ENCODE measurements around the gene SULT4A1.

Gene SULT4A1

GRCh38 chr22:43800970-43801369 is 61.3 kb downstream of the SULT4A1 start:
- in situ Hi-C loops (cut with MboI; ENCODE audit: low sequenced_read_pairs, unreplicated experiment): no loop called here
- DNase-seq (ENCODE audit: low spot score): no peak
- TF ChIP-seq, protein P1, sequence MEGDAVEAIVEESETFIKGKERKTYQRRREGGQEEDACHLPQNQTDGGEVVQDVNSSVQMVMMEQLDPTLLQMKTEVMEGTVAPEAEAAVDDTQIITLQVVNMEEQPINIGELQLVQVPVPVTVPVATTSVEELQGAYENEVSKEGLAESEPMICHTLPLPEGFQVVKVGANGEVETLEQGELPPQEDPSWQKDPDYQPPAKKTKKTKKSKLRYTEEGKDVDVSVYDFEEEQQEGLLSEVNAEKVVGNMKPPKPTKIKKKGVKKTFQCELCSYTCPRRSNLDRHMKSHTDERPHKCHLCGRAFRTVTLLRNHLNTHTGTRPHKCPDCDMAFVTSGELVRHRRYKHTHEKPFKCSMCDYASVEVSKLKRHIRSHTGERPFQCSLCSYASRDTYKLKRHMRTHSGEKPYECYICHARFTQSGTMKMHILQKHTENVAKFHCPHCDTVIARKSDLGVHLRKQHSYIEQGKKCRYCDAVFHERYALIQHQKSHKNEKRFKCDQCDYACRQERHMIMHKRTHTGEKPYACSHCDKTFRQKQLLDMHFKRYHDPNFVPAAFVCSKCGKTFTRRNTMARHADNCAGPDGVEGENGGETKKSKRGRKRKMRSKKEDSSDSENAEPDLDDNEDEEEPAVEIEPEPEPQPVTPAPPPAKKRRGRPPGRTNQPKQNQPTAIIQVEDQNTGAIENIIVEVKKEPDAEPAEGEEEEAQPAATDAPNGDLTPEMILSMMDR (IDR thresholded peaks at IDR 0.05; ENCODE audit: borderline replicate concordance, control extremely low read depth, extremely low read depth, insufficient read depth, missing control alignments): no peak

GRCh38 chr22:43798492-43798891 is 63.8 kb downstream of the SULT4A1 start:
- DNase-seq (ENCODE audit: low spot score): peak; percentile 59
- TF ChIP-seq, protein P1 (IDR thresholded peaks at IDR 0.05; ENCODE audit: borderline replicate concordance, control extremely low read depth, extremely low read depth, insufficient read depth, missing control alignments): no peak
- in situ Hi-C loops (cut with MboI; ENCODE audit: low sequenced_read_pairs, unreplicated experiment): no loop called here

- DNase-seq (ENCODE audit: low spot score): no peak
- TF ChIP-seq, protein P1 (IDR thresholded peaks at IDR 0.05; ENCODE audit: borderline replicate concordance, control extremely low read depth, extremely low read depth, insufficient read depth, missing control alignments): no peak
- in situ Hi-C loops (cut with MboI; ENCODE audit: low sequenced_read_pairs, unreplicated experiment): no loop called here
Observed at GRCh38 chr22:43796567-43796966, 65.7 kb downstream of the SULT4A1 start.

DNA sequence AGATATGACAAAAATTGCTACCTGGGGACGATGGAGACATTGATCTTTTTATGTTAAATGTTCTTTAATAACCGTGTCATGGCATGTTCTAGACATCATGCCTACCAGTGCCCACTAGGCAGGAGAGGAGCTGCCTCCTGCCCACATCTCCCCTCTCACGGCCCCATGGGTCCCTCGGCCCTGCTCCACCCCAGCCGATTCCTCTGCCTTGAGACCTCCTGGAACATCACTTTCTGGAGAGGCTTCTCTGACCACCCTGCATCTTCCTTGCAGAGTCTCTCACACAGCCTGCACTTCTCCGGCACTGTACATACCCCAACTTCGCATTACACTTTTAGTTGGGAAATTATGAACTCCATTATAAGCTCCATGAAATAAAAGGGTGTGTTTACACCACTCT is 67.0 kb downstream of the SULT4A1 start:
- no peak for DNase-seq (ENCODE audit: low spot score)
- TF ChIP-seq, protein P1 (IDR thresholded peaks at IDR 0.05; ENCODE audit: borderline replicate concordance, control extremely low read depth, extremely low read depth, insufficient read depth, missing control alignments): no peak
- in situ Hi-C loops (cut with MboI; ENCODE audit: low sequenced_read_pairs, unreplicated experiment): no loop called here

DNA sequence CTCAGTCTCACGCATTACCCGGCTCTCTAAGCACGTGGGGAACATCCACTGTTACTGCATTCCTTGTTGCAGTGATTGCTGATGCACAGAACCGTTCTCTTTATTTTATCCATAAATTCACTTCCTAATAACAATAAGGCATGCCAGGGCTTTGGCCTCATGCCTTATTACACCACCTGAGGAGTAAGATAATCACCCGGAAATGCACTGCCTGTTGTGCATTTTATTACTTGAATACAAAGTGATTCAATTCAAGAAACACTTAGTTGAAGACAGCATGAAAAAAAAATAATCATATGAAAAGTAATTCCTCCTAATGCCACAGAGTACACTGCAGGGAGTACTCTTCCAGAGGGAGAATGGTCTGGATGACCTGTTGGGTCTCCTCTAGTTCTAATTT is 69.4 kb downstream of the SULT4A1 start:
- no peak for DNase-seq (ENCODE audit: low spot score)
- in situ Hi-C loops (cut with MboI; ENCODE audit: low sequenced_read_pairs, unreplicated experiment): no loop called here
- TF ChIP-seq, protein P1 (IDR thresholded peaks at IDR 0.05; ENCODE audit: borderline replicate concordance, control extremely low read depth, extremely low read depth, insufficient read depth, missing control alignments): no peak

DNA sequence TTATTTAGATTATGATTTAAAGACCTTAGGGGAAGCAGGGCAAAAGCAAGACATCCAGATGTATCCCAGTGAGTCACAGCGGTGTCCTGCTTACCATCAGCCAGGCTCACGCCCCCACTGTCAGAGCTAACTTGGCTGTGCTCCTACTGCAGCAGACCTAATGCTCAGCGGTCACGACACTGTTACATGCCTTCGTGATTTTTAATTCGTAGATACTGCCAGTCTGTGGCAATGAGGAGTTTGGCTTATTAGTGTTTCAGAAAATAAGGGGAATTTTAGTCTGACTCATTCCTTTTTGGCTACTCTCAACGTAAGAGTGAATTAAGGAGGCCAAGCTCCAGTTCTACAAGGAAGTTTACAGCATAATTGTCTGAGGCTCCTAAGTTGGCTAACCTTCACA is 72.9 kb downstream of the SULT4A1 start:
- TF ChIP-seq, protein P1 (IDR thresholded peaks at IDR 0.05; ENCODE audit: borderline replicate concordance, control extremely low read depth, extremely low read depth, insufficient read depth, missing control alignments): no peak
- no peak for DNase-seq (ENCODE audit: low spot score)
- in situ Hi-C loops (cut with MboI; ENCODE audit: low sequenced_read_pairs, unreplicated experiment): no loop called here

DNA sequence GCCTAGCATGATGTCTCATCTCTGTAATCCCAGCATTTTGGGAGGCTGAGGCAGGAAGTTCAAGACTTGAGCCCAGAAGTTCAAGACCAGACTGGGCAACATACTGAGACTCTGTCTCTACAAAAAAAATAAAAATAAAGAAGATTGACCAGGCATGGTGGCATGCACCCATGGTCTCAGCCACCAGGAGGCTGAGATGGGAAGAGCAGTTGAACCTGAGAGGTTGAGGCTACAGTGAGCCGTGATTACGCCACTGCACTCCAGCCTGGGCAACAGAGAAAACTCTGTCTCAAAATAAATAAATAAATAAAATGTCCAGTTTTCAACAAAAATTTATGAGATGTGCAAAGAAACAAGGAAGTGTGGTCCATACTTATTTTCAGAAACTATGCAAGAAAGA is 78.5 kb downstream of the SULT4A1 start:
- TF ChIP-seq, protein P1 (IDR thresholded peaks at IDR 0.05; ENCODE audit: borderline replicate concordance, control extremely low read depth, extremely low read depth, insufficient read depth, missing control alignments): no peak
- in situ Hi-C loops (cut with MboI; ENCODE audit: low sequenced_read_pairs, unreplicated experiment): no loop called here
- DNase-seq (ENCODE audit: low spot score): no peak
